ENCODE measurements around the gene CLUH. TPM values are rescaled to one million over a fixed set of nuclear protein-coding genes. Genes with fewer than 3 reads are reported as not detected.
"Not testable (repeated sequence)": the region's sequence is repeated elsewhere in the genome, so short reads cannot be mapped to it uniquely, and the experiment has no call there.

CLUH gene
- total RNA-seq, 1 donor from 2014 or later = 176 TPM

DNA sequence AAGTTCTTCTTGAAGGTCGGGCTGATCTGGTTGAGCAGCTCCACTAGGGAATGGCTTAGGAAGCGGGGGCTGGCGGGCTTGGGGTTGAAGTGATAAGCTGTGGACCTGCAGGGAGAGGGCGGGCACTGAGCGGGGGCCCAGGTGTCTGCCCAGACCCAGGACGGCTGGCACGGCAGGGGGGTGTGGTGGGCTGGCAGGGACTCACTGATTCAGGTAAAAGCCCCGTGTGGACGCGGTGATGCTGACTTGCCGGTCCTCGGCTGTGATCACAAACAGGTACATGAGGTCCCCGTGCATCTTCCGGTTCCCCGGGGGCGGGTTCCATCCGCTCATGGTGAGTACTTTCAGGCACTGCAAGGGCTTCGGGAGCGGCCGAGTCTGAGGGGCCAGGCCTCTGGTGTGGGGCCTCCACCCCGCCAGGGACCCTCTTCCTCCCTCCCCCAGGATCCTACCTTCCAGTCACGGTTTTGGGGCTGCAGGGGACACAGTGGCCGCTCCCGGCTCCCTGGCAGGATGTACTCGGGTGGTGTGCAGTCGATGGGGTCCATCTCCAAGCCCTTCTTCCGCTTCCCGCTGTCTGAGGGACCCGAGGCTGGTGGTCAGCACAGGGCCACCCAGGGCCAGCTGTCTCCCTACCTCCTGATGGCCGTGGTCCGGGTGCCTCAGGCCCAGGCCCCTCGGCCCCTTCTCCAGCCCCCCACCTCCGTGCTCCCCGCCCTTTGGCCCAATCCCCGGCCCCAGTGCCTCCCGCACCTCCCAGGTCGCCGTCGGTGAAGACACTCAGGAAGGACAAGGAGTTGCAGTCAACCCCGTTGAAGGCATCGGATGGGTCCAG lies 10.2 kb downstream of the CLUH start:
- DNase-seq (ENCODE audit: low spot score) = no peak

DNA sequence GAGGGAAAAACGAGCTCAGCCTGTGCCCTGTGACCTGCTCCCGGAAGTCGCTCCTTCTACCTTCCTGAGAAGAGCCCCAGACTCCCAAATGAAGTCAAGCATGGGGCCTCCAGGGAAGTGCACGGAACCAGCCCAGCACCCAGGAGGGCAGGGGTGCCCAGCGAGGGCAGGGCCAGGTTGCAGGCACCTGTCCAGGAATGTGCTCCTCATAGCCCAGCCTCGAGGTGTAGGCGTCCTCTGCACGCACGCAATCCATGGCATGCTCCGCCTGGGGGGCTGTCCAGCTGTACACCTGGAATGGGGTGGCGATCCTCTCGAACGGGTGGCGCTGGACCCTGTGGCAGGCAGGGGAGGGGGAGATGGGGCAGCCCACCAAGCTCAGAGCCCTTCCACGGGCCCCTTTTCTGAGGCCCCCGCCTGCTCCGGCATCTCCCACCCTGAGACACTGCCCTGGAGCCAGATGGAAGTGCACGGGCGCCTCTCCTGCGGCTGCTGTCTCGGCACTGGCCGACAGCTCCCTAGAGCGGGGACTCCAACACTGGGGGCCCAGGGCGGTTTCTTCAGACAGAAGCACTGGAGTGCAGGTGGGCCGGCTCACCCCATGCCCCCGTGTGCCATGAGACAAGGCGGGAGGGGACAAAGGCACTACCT lies 10.9 kb downstream of the CLUH start:
- DNase-seq (ENCODE audit: low spot score) = no peak

DNA sequence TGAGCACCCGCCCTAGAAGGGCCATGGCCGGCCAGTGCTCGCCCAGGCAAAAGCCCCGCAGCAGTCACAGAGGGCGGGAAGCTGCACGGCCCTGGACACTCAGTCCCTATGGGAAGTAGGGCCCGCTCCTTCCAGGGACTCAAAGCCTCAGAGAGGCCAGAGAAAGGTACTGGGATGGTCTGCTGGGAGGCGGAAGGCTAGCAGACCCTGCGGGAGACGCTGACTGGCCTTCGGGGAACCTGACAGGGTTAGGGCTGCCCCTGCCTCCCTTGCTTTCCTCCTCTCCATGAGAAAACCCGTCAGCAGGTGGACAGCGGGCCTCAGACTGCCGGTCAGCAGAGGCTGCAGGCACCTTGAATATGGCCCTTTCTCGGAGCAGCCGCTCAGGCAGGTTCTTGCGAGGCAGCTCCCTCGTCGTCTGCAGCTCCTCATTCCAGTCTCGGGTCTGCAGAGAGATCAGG lies 11.5 kb downstream of the CLUH start:
- no peak for DNase-seq (ENCODE audit: low spot score)

DNA sequence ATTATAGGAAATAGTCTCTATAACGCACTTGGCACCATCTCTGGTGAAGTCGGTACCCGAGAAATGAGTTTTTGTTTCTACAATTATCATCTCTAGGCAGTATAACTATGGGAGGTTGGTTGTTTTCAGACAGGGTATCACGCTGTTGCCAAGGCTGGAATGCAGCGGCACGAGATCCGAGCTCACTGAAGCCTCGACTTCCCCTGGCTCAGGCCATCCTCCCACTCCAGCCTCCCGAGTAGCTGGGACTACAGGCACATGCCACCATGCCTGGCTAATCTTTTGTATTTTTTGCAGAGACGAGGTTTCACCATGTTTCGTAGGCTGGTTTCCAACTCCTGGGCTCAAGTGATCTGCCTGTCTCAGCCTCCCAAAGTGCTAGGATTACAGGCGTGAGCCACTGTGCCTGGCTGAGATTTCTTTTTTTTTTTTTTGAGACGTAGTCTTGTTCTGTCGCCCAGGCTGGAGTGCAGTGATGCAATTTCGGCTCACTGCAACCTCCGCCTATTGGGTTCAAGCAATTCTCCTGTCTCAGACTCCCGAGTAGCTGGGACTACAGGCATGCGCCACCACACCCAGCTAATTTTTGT lies 12.3 kb downstream of the CLUH start:
- not testable (repeated sequence) for DNase-seq (ENCODE audit: low spot score)

DNA sequence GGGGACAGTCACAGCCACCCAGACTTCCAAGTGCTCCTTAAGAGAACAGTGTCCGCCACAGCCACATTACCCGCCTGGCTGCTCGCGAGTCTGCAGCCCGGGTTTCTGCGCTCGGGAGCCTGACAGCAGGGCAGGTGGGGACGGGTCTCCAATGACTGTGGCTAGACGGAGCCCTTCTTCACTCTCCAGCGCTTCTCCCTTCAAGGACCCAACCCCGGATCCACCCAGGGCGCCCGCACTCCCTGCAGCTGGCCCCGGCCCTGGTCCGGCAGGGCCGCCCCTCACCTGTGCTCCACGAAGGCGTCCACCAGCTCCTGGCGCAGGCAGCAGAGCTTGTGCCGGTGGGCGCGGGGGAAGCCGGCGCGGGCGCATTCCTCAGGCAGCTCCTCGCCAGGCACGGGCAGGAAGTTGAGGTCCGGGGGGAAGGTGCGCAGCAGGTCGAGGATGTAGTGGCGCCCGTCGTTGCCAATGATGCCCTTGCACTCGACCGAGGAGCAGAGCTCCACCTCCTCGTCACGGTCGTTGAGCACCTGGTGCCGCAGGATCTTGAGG lies 13.9 kb downstream of the CLUH start:
- DNase-seq (ENCODE audit: low spot score) = peak; percentile 41

DNA sequence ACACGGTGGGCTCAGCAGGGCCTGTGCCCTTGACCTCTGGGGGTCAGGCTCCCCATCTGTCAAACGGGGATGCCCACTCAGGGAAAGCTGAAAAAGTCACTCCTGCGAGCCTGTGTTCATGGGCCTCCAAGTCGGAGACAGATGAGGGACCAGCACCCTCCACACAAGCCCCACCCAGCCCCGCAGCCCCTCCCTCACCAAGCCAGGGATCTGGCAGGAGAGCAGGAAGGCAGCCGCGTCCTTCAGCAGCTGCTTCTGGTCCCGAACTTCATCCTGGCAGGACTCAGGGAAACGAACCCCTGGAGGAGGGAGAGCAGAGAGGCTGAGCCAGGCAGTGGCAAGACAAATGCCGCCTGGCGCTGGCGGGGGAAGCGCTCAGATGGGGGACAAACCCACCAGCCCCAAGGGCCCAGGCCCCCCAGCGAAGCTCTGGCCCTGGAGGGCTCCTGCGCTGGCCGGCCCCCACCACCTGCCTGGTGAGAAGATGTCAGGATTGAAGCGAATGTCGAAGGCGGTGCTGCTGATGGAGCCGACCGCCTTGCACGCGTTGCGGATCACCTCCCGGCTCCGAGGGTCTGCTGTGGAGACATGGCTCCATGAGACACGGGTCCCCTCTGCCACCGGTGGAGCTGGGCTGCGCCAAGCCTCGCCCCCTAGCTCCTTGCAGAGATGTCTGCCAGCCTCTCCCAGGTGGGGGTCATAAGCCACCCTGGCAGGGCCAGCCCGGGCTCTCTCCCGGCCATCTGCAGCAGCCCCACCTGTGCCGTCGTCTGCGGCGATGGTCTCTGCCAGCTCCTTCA lies 15.4 kb downstream of the CLUH start:
- DNase-seq (ENCODE audit: low spot score) = peak; percentile 35

DNA sequence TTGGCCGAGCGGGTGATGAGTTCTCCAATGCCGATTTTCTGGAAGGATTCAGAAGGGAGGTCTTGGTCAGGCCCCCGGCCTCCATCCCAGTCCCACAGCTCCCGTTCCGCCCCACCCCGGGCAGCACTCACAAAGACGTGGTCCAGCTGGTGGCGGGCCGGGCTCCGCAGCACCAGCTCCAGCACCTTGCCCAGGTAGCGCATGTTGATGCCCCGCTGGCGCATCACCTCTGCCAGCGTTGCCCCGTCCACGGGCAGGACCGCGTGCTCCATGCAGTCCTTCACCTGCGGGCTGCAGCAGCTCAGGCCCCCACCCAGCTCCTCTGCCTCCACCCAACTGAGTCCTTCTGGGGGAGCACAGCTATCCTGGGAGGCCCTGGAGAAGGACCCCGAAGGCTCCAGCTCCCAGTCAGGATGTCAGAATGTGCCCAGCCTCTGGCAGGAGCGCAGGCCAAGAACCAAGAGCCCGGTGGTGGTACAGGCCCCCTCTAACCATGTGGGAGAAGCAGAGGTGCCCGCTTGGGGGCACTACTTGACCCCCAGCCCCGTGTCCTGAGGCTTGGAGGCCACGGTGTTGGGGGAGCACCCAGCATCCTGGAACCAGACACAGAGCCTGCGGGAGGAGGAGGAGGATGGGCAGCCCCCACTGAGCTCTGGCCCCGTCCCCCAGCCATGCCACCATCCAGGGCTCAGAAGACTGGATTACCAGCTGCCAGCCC lies 16.2 kb downstream of the CLUH start:
- DNase-seq (ENCODE audit: low spot score) = peak; percentile 36

DNA sequence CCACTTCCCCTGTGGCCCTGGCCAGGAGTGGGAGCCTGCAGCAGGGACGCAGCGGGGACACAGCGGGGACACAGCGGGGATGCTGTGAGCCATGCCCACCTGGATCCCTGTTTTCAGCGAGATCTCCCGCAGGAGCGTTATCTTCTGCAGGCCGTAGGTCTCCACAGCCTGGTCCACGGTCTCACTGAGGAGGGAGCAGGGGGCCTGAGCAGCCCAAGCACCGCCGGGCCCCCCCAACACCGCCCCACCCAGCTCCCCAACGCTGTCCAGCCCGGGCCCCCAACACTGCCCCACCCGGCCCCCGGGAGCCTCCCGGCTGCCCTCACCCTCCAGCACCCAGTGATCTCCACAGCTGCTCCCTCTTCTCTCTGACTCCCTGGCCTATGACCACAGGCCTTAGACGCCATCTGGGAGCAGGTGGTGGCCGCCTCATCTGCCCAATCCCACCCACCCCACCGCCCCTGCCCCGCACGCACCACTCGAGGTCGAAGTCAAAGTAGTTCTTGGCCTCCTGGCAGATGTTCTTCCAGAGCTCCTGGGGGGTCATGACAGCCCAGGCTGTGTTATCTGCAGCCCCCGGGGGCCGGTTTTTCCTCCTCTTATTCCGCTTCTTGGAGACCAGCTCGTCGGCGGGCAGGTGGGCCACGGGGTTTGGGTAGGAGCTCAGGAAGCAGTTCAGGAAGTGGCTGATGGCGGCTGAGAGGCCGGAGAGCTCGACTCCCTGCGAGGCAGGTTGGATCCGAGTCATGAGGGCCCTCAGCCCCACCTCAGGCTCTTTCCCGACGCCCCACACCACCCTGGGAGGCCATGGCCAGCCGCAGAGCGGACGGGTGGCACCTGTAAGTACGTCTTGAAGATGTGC lies 17.0 kb downstream of the CLUH start:
- peak; percentile 37 for DNase-seq (ENCODE audit: low spot score)

DNA sequence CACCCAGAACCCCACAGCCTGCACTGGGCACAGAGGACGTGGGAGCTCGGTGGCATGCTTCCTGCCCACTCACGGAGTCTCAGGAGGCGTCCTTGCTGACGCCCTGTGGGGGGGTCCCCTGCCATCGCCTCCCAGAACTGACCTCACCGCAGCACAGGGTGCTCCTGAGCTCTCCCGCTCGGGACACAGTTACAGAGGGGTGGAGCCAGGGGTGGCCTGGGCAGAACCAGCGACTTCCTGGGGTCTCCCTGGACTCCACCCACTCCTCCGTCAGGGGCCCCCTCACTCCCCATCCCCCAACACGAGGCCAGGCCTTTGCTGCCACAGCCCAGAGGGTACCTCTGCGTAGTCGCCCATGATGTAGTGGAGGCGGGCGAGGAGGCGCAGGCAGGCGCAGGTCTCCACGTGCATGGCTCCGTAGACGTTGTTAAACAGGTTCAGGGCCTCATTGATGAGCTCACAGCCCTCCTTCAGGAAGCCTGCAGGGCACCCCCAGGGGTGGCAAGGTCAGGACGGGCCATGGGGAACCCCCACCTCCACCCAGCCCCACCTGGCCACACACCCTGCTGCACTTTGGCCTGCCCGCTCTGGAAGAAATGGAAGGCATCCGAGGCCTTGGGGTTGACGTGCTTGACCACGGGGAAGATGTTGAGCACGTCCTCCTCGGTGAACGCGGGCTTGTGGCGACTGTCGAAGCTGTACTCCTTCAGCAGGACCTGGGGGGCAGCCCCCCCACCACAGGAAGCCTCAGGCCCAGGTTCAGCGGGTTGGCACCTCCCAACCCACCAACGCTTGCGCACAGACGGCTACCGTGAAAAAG lies 17.8 kb downstream of the CLUH start:
- peak; percentile 40 for DNase-seq (ENCODE audit: low spot score)

DNA sequence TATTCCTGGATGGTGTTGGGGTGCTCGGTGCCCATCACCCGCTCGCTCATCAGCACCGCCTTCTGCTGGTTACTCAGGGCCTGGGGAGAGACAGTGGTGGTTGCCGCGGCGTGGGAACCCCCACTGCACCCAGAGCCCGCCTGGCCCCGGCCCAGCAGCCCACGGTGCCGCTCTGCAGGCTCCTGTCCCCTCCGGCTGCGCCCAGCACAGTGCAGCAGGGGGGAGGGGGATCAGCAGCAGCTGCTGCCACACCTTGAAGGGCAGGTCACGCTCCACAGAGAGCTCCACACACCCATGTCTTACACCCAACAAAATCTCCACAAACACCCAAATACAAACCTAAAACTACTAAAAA lies 18.8 kb downstream of the CLUH start:
- DNase-seq (ENCODE audit: low spot score) = peak; percentile 34

DNA sequence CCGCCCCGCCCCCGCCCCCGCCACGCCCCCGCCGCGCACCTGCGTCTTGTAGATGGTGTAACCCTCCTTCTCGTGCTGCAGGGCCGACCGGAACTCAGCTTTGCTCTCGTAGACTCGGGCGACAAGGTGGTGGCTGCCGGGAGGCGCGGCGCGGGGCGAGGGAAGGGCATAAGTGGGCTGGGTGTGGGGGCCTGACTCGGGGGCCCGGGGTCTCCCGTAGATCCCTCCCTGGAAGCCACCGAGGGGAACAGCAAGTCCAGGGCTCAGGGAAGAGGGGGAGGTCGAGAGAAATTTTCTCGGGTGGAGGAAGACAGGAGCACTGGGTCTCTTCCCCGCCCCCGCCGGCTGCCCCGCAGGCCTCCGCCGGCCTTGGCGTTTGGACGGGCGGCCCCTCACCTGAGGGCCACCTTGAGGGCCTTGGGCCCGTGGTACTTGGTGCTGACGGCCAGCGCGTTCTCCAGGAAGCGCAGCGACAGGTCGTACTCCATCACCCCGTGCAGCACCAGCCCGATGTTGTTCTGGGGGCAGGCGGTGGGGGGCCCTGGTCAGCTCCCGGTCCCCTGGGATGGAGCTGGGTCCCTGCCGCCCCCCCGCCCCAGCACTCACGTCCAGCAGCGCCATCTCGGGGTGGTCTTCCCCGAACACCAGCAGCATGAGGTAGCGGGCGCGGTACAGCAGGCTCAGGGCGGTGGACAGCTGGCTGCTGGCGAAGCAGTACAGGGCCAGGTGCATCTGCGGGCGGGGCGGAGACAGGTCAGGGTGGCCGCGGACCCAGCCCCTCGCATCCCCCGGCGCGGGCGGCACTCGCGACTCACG lies 19.4 kb downstream of the CLUH start:
- DNase-seq (ENCODE audit: low spot score) = no peak

DNA sequence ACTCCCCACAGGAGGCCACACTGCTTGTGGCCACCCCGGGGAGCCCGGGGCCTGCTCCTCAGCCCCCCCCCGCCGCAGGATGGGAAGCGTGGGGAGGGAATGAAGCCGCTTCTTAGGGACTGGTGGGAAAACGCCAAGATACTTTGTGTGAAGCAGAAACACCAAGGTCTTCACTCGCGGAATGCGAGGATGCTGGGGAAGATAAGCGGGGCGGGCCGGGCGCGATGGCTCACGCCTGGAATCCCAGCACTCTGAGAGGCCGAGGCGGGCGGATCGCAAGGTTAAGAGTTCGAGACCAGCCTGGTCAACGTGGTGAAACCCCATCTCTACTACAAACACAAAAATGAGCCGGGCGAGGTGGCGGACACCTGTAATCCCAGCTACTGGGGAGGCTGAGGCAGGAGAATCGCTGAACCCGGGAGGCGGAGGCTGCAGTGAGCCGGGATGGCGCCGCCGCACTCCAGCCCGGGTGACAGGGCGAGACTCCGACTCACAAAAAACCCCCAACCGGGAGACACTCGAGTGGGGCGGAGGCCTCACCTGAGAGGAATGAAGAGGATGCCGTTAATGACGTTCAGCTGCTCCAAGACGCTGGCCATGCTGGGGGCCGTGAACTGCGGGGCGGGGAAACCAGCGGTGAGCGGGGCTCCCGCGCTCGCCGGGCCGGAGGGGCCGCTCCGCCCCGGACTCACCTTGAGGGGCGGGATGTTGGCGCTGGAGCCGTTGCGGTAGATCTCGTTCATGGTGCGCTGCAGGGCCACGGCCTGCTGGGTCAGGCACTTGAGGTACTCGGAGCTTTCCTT lies 20.3 kb downstream of the CLUH start:
- no peak for DNase-seq (ENCODE audit: low spot score)

DNA sequence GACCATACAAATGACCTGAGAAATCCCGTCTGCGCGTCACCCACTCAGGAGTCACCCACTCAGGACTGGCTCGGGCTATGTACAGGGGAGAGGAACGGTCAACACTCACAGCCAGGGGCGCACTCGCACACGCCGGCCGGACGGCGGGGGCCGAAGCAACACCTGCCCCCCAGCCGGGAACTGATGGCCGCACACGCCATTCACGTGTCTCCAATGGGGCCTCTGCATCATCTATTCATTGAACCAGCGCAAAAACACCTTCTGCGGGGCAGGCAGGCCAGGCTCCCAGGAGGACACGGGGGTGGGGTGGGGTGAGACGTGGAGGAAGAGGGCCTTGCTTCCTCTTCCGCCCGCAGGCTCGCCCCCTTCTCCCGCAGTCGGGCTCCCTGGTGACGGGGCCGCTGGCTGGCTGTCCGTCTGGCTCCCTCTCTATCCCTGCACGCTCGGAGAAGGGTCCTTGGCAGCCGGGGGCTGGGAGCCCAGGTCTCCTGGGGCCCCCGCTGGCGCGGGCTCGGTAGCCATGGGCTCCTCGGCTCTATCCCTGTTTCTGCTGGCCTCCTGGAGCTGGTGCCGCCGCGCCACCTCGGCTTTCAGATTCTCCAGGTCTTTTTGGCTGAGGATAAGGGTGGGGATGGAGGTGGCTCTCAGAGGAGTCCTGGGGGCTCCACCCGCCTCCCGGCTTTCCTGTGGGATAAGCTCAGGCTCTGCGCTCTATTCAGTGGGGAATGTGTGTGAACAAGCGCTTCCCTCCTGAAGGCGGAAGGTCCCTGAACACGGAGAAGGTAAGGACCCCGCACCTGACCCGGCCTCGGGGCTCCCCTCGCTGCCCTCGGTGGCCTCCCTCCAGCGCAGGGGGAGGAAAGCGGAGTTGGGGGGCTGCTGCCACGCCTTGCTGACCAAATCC lies 21.1 kb downstream of the CLUH start:
- no peak for DNase-seq (ENCODE audit: low spot score)

DNA sequence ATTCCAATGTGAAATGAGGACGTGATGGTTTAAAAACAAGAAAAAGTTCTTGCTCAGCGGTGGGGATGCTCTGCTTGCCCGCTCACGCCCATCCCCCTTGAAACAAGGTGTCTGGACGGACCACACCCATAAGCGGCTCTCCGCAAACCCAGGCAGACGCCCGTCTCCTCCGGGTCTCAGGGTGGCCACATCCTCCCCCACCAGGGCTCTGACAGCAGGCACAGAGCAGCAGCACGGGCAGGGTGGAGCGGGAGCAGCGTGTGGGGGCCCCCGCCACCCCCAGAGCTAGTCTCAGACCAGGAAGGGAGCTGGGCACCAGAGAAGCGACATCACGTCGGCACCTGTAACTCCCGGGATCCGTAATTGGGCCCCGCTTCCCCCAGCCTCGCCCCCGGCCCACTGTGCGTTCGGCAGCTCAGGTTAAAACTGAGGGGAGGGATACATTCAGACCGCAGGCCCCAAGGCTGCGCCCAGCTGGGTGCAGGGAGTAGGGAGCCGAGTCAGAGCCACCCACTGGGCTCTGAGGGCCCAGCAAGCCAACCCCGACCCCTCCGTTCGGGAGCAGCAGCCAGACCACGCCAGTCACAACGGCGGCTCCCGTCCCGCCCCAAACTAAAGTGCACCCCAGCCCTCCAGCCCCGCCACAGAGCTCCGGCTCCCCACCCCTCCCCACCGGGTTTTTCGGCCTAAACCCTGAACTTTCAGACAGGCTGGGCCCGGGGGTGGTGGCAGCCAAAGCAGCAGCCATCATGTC lies 22.0 kb downstream of the CLUH start:
- no peak for DNase-seq (ENCODE audit: low spot score)

Measured in ureter (tissue), 1 donor.